SH-SY5Y (cell line): ENCODE measurements around the gene TMEM174.

Source experiments
- GATA2 ChIP-seq: IDR thresholded peaks from 2 replicates; pipeline ENCODE4 v1.6.1; 2011; ENCODE audit warnings: mild to moderate bottlenecking, low read depth, low read length
- GATA3 ChIP-seq: IDR thresholded peaks from 2 replicates; pipeline ENCODE4 v1.6.1; 2011; ENCODE audit warnings: low read depth, mild to moderate bottlenecking, low read length, moderate library complexity

DNA sequence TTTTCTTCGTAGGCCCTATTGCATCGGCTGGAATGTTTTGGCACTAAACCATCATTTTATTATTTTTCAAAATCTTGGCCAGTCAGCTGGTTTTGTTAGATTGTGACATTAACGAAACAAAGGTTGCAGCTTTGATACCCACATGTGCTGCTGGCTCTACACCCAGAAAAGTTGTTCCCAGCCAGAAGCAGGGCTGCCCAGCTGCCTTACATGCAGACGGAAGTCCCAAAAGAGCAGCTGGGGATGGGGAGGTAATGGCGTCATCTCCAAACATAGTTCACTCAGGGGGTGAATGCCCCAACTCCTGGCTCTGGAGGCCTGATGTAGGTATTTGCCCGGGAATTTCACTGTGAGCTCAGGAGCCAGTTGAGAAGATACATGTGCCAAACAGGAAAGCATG lies 29.3 kb upstream of the TMEM174 start:
- TF ChIP-seq GATA3, result no peak
- no peak for TF ChIP-seq GATA2
